Ishikawa (cell line): Measurements from ENCODE around the gene SHMT1.

Source experiments
- CEBPB ChIP-seq: IDR thresholded peaks from 2 replicates; pipeline ENCODE4 v1.6.1; 2012
- CREB1 ChIP-seq: IDR thresholded peaks from 2 replicates; pipeline ENCODE4 v1.6.1; 2012; ENCODE audit warnings: low read depth
- EGR1 ChIP-seq: IDR thresholded peaks from 2 replicates; pipeline ENCODE4 v1.6.1; 2012
- EP300 ChIP-seq: IDR thresholded peaks from 2 replicates; pipeline ENCODE4 v1.6.1; 2012; ENCODE audit warnings: borderline replicate concordance
- FOXM1 ChIP-seq: IDR thresholded peaks from 2 replicates; pipeline ENCODE4 v1.6.1; 2012; ENCODE audit warnings: low read depth, borderline replicate concordance
- NFIC ChIP-seq: IDR thresholded peaks from 2 replicates; pipeline ENCODE4 v1.6.1; 2012
- RAD21 ChIP-seq: IDR thresholded peaks from 2 replicates; pipeline ENCODE4 v1.6.1; 2012; ENCODE audit warnings: low read depth
- TAF1 ChIP-seq: IDR thresholded peaks from 2 replicates; pipeline ENCODE4 v1.6.1; 2012; ENCODE audit warnings: low read depth, mild to moderate bottlenecking
- TCF12 ChIP-seq: IDR thresholded peaks from 2 replicates; pipeline ENCODE4 v1.6.1; 2012; ENCODE audit warnings: low read depth
- TEAD4 ChIP-seq: IDR thresholded peaks from 2 replicates; pipeline ENCODE4 v1.6.1; 2012
- YY1 ChIP-seq: IDR thresholded peaks from 2 replicates; pipeline ENCODE4 v1.6.1; 2012; ENCODE audit warnings: low read depth
- ZBTB7A ChIP-seq: IDR thresholded peaks from 2 replicates; pipeline ENCODE4 v1.6.1; 2012; ENCODE audit warnings: low read depth
- TF ChIP-seq, protein P1 (sequence below): IDR thresholded peaks from 2 replicates; pipeline ENCODE4 v1.6.1; 2012; ENCODE audit warnings: low read depth, mild to moderate bottlenecking
- TF ChIP-seq, protein P2 (sequence below): IDR thresholded peaks from 2 replicates; pipeline ENCODE4 v1.6.1; 2012
- TF ChIP-seq, protein P3 (sequence below): IDR thresholded peaks from 2 replicates; pipeline ENCODE4 v1.6.1; 2012

The SHMT1 gene

DNA sequence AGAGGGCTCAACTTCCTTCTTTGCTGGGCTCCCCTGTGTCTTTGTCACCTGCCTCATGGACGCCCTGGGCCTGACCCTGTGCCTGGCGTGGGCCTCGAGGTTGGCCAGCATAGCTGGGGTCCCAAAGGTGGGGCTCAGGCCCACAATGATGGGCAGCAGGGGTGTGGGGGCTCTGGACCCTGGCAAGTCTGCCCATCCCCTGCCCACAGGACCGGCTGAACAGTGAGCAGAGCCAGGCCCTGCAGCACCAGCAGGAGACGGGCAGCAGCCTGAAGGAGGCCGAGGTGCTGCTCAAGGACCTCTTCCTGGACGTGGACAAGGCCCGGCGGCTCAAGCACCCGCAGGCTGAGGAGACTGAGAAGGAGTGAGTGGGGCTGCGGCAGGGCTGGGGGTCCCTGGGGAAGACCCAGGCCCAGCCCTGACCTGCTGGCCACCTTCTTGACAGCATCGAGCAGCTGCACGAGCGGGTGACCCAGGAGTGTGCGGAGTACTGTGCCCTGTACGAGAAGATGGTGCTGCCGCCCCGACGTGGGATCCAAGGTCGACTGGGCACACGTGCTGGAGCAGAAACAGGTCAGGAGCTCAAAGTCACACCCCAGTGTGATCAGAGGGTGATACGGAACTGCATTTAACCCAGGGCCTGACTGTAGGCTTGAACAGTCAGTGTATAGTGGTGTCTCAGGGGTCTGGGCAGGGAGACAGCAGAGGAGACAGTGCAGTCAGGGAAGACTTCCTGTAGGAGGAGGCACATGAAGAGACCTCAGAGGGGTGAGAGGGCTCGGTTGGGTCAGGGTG lies 18.0 kb upstream of the SHMT1 start:
- TF ChIP-seq EGR1 (no peak), NFIC (no peak)

DNA sequence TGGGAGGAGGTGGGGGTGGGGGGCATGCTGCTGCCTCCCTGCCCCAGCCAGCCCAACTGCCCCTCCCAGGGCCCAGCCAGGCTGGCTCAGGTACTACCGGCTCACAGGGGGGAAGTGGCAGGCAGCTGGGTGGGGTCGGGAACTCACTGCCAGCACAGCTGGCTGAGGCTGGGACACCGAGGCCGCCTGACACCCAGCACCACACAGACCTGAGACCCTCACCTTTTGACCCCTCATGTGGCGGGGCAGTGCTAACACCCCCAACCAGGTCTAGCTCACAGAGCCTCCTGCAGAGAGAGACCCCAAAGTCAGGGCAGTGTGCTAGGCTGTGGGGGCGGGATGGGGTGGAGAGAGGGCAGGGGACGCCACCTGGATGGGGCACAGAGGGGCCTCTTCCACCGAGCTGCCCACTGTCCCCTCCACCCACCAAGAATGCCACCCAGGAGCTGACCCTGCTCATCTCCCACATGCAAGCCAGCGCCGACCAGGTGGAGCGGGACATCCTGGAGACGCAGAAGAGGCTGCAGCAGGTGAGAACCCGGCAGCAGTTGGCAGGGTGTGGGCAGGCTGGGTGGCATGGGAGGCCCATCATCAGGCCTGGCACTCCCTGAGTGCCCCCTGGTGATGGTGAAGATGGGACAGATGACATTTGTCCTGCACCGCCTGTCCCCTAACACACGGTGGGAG lies 17.3 kb upstream of the SHMT1 start:
- no peak for TF ChIP-seq CEBPB

DNA sequence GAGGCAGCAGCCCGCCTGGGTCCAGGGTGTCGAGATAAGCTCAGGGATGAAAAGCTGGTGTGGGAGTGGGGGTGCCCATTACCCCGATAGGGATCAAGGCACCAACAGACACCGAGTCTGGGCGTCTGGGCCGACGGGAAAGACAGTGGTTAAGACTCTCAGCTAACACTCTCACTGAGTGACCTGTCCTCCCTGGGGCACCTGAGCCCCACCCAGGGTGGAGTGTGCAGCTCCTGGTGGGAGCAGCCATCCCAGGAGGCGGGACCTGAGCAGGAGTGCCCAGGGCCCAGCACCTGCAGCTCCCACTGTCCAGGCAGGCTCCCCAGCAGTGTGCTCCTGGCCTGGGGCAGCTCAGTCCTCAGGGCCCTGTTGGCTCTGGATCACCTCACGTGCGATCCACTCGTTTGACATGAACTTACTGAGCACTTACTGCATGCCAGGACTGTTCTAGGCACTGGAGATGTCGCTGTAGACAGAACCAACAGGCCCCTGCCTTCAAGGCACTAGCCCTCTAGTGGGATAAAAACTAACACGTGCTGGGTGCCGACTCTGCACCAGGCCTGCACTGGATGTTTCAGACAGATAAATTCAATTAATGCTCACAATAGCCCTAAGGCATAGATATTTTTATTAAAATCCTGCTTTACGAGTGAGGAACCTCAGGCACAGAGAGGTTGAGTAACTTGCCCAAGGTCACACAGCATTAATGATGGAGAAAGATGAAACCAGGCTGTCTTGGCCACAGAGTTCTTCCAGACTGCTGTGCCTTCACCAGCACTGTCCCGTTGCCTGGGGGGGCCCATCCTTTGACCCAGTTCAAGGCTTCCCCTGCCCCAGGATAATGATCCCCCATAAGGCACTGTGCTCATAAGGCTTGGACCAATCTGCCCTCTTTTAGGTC lies 16.1 kb upstream of the SHMT1 start:
- TF ChIP-seq RAD21 (no peak), YY1 (no peak), ZBTB7A (no peak), NFIC (no peak), EP300 (no peak), TAF1 (no peak), CEBPB (no peak)
- TF ChIP-seq, protein P1, sequence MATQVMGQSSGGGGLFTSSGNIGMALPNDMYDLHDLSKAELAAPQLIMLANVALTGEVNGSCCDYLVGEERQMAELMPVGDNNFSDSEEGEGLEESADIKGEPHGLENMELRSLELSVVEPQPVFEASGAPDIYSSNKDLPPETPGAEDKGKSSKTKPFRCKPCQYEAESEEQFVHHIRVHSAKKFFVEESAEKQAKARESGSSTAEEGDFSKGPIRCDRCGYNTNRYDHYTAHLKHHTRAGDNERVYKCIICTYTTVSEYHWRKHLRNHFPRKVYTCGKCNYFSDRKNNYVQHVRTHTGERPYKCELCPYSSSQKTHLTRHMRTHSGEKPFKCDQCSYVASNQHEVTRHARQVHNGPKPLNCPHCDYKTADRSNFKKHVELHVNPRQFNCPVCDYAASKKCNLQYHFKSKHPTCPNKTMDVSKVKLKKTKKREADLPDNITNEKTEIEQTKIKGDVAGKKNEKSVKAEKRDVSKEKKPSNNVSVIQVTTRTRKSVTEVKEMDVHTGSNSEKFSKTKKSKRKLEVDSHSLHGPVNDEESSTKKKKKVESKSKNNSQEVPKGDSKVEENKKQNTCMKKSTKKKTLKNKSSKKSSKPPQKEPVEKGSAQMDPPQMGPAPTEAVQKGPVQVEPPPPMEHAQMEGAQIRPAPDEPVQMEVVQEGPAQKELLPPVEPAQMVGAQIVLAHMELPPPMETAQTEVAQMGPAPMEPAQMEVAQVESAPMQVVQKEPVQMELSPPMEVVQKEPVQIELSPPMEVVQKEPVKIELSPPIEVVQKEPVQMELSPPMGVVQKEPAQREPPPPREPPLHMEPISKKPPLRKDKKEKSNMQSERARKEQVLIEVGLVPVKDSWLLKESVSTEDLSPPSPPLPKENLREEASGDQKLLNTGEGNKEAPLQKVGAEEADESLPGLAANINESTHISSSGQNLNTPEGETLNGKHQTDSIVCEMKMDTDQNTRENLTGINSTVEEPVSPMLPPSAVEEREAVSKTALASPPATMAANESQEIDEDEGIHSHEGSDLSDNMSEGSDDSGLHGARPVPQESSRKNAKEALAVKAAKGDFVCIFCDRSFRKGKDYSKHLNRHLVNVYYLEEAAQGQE: no peak

DNA sequence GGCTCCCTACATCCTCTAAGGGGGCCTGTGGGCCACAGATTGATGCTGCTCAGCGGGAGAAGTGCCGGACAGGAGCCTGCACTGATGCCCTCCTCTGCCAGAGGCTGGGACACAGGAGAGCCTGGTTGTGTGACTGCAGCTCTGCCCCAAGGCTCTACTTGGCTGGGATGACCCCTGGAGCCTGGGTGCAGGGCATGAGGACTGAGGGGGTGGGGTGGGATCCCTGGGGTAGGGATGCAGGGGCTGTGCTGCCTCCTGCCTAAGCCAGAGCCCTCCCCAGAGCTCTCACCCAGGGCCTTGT lies 14.8 kb upstream of the SHMT1 start:
- TF ChIP-seq TAF1: no peak
- TF ChIP-seq EGR1: no peak
- TF ChIP-seq FOXM1: no peak
- no peak for TF ChIP-seq NFIC
- TF ChIP-seq ZBTB7A: no peak
- TF ChIP-seq EP300: no peak

DNA sequence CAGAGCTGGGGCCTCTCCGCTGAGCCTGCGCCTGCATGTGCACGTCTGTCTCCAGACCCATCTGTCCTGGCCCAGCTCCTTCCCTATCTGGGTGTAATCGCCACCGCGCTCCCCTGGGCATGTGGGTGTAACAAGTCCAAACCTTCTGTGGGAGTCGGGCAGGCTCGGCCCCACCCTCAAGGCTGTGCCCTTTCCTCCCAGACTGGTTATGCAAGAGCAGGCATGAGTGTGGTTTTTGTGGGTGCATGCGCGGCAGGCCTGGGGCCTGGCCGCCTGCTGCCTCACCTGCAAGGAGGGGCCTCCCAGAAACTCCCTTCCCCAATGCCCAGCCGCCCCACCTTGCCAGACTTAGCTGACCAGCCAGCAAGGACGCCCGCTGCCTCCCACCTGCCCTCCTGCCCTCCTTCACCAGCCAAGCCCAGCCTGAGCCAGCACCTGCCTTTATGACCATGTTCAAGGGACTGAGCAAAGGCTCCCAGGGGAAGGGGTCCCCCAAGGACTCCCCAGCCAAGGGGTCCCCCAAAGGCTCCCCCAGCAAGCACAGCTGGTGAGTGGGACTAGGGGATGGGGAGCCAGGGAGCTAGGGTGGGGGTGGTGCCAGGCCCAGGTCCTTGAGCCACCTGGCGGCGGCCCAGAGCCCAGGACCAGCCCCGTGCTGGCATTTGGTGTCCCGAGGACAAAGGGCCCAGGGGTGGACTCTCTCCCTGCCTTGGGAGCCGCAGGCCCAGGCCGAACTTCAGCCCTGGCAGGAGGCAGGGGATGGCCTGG lies 14.3 kb upstream of the SHMT1 start, which contains the start of gene EVPLL:
EVPLL (plus strand) TSS at position 342 of the 768 bp plus-strand sequence. CDS start 3,160 bp downstream, outside the sequence.
- no peak for TF ChIP-seq NFIC
- no peak for TF ChIP-seq EP300
- TF ChIP-seq YY1: no peak
- TF ChIP-seq TEAD4: no peak
- TF ChIP-seq FOXM1: no peak
- TF ChIP-seq ZBTB7A: no peak
- TF ChIP-seq CREB1: no peak
- TF ChIP-seq, protein P2, sequence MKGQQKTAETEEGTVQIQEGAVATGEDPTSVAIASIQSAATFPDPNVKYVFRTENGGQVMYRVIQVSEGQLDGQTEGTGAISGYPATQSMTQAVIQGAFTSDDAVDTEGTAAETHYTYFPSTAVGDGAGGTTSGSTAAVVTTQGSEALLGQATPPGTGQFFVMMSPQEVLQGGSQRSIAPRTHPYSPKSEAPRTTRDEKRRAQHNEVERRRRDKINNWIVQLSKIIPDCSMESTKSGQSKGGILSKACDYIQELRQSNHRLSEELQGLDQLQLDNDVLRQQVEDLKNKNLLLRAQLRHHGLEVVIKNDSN: no peak
- TF ChIP-seq, protein P1: no peak
- no peak for TF ChIP-seq TAF1

DNA sequence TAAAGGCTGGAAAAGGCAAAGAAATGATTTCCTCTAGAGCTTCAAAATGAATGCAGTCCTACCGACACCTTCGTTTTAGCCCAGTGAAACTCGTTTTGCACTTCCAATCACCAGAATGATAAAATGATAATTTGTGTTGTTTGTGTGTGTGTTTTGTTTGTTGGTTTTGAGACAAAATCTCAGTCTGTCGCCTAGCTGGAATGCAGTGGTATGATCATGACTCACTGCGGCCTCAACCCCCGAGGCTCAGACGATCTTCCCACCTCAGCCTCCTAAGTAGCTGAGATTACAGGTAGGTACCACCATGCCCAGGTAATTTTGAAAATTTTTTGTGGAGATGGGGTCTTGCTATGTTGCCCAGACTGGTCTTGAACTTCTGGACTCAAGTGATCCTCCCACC lies 10.9 kb upstream of the SHMT1 start:
- TF ChIP-seq YY1: no peak

DNA sequence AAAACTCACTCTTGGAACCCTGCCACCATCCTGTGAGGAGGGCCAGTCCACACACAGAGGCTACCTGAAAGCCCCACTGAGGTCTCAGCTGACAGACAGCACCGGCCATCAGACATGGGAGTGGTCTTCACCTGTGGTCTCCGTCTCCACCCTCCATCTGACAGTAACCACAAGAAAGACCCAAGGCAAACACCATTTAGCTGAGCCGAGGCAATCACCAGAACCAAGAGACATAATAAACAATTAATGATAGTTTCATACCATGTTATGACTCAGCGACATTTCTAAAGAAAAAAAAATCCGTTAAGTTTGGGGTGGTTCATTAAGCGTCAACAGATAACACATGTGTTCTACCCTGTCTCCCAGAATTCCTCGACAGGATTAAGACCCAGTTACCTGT lies 8.1 kb upstream of the SHMT1 start:
- TF ChIP-seq TAF1: no peak
- no peak for TF ChIP-seq EGR1
- TF ChIP-seq, protein P2: no peak
- TF ChIP-seq, protein P1: no peak
- TF ChIP-seq TEAD4: no peak
- TF ChIP-seq CREB1: no peak
- TF ChIP-seq EP300: no peak
- TF ChIP-seq RAD21: no peak
- TF ChIP-seq TCF12: no peak
- no peak for TF ChIP-seq FOXM1
- no peak for TF ChIP-seq NFIC
- TF ChIP-seq CEBPB: no peak
- TF ChIP-seq, protein P3, sequence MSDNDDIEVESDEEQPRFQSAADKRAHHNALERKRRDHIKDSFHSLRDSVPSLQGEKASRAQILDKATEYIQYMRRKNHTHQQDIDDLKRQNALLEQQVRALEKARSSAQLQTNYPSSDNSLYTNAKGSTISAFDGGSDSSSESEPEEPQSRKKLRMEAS: no peak
- no peak for TF ChIP-seq YY1
- no peak for TF ChIP-seq ZBTB7A
